ENCODE results near the gene OR2V2.

Gene OR2V2

DNA sequence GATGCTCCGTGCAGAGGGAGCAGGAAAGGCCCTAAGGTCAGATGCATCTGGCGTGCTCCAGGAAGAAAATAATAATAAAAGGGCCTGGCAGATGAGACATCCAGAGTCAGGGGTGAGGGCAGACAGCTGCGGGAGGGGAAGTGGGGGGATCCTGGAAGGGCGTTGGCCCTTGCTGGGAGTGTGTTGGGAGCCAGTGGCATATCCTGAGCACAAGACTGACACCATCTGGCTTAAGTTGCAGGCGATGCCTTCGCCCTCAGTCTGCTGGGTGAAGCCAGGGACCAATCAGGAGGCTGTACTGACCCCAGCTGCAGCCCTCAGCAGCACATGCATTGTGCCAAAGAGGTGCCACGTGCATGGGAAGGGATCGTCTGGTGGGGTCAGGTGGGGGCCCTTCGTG lies 3.8 kb downstream of the OR2V2 start:
- no peak for DNase-seq (ENCODE audit: low spot score)
- TF ChIP-seq, protein P1, sequence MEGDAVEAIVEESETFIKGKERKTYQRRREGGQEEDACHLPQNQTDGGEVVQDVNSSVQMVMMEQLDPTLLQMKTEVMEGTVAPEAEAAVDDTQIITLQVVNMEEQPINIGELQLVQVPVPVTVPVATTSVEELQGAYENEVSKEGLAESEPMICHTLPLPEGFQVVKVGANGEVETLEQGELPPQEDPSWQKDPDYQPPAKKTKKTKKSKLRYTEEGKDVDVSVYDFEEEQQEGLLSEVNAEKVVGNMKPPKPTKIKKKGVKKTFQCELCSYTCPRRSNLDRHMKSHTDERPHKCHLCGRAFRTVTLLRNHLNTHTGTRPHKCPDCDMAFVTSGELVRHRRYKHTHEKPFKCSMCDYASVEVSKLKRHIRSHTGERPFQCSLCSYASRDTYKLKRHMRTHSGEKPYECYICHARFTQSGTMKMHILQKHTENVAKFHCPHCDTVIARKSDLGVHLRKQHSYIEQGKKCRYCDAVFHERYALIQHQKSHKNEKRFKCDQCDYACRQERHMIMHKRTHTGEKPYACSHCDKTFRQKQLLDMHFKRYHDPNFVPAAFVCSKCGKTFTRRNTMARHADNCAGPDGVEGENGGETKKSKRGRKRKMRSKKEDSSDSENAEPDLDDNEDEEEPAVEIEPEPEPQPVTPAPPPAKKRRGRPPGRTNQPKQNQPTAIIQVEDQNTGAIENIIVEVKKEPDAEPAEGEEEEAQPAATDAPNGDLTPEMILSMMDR (IDR thresholded peaks at IDR 0.05; ENCODE audit: borderline replicate concordance, control extremely low read depth, extremely low read depth, insufficient read depth, missing control alignments) = no peak

GRCh38 chr5:181152406-181152805 lies 5.0 kb downstream of the OR2V2 start:
- in situ Hi-C loops (cut with MboI; ENCODE audit: low sequenced_read_pairs, unreplicated experiment) = loop anchor here (10.0 kb wide), 2 partner anchors 278 to 368 kb away; no protein-coding TSS in a partner anchor
- DNase-seq (ENCODE audit: low spot score) = no peak
- TF ChIP-seq, protein P1 (IDR thresholded peaks at IDR 0.05; ENCODE audit: borderline replicate concordance, control extremely low read depth, extremely low read depth, insufficient read depth, missing control alignments) = no peak

More for the DNA sequence above, 3.8 kb downstream of the OR2V2 start:
- in situ Hi-C loops (cut with MboI; ENCODE audit: low sequenced_read_pairs, unreplicated experiment) = loop anchor here (10.0 kb wide), 2 partner anchors 276 to 366 kb away; no protein-coding TSS in a partner anchor

DNA sequence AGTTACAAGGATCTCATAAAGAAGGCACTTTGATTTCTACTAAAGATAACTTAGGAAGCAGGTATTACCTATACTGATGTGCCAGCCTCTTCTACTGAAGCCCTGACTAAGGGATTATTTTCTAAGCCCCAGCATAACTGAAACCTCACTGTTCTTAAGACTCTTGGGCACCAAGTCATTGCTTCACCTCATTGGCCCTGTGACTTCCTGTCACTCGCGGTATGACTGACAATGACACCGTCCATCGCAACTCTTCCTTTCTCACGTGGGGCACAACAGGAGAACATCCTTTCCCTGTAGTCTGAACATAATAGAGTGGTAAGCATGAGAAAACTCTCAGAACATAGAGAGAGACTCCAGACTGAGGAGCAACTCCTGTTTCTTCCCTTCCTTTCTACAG lies 6.4 kb downstream of the OR2V2 start:
- TF ChIP-seq, protein P1 (IDR thresholded peaks at IDR 0.05; ENCODE audit: borderline replicate concordance, control extremely low read depth, extremely low read depth, insufficient read depth, missing control alignments) = no peak
- no peak for DNase-seq (ENCODE audit: low spot score)
- in situ Hi-C loops (cut with MboI; ENCODE audit: low sequenced_read_pairs, unreplicated experiment) = loop anchor here (10.0 kb wide), 2 partner anchors 279 to 369 kb away; no protein-coding TSS in a partner anchor

DNA sequence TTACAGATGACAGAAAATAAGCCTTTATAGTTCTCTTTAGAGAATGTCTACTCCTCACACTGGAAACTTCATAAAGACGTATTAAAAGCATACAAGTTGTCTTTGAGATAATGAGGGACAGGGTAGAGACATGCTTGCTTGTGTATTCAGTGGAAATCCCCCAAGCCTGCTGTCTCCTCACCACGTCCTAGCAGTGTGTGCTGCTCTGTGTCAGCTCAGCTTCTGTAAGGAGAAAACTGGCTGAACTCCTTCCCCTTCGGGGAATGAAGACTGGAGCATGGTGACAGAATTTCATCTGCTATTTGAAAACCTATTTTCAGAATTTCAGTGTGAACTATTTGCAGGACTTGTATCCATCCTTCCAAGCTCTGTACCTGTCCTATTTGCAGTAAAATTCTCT lies 9.4 kb downstream of the OR2V2 start:
- no peak for DNase-seq (ENCODE audit: low spot score)
- in situ Hi-C loops (cut with MboI; ENCODE audit: low sequenced_read_pairs, unreplicated experiment) = loop anchor here (10.0 kb wide), 2 partner anchors 282 to 372 kb away; no protein-coding TSS in a partner anchor
- TF ChIP-seq, protein P1 (IDR thresholded peaks at IDR 0.05; ENCODE audit: borderline replicate concordance, control extremely low read depth, extremely low read depth, insufficient read depth, missing control alignments) = no peak

- in situ Hi-C loops (cut with MboI; ENCODE audit: low sequenced_read_pairs, unreplicated experiment) = loop anchor here (10.0 kb wide), 2 partner anchors 284 to 374 kb away; no protein-coding TSS in a partner anchor
- no peak for DNase-seq (ENCODE audit: low spot score)
- TF ChIP-seq, protein P1 (IDR thresholded peaks at IDR 0.05; ENCODE audit: borderline replicate concordance, control extremely low read depth, extremely low read depth, insufficient read depth, missing control alignments) = no peak
Measured at GRCh38 chr5:181158869-181159268, 11.5 kb downstream of the OR2V2 start.

GRCh38 chr5:181159286-181160151 lies 12.1 kb downstream of the OR2V2 start:
- TF ChIP-seq, protein P1 (IDR thresholded peaks at IDR 0.05; ENCODE audit: borderline replicate concordance, control extremely low read depth, extremely low read depth, insufficient read depth, missing control alignments) = peak; percentile 92
- in situ Hi-C loops (cut with MboI; ENCODE audit: low sequenced_read_pairs, unreplicated experiment) = loop anchor here (10.0 kb wide), 2 partner anchors 285 to 375 kb away; no protein-coding TSS in a partner anchor
- DNase-seq (ENCODE audit: low spot score) = peak; percentile 85
